BJ (cell line): ENCODE results near the gene RGS14. TPM values are rescaled to one million over a fixed set of nuclear protein-coding genes. Genes with fewer than 3 reads are reported as not detected.
"Not testable (repeated sequence)": the region's sequence is repeated elsewhere in the genome, so short reads cannot be mapped to it uniquely, and the experiment has no call there.

Source experiments
- CTCF ChIA-PET: fragments of 350-600 bp; formaldehyde crosslinking; extraction: SDS; loops from one replicate; lab custom pipeline; 2021; ENCODE audit warnings: antibody characterized with exemption, inconsistent platforms; lab: Yijun Ruan, JAX
- POLR2A ChIA-PET: fragments of 300-600 bp; sonication (Branson Sonifier 250); formaldehyde crosslinking; extraction: SDS; loops from one replicate; lab custom pipeline; 2021; ENCODE audit warnings: antibody characterized with exemption; lab: Charles Lee
- DNase-seq: peaks from one replicate; pipeline ENCODE4 v3.0.0-alpha.2; 2011; ENCODE audit warnings: low read depth
- H3K27me3 ChIP-seq: 2 replicates; pipeline ENCODE4 v1.6.0; 2011; ENCODE audit warnings: low read length; ENCODE audit not compliant: control insufficient read depth, insufficient read depth
- H3K36me3 ChIP-seq: 2 replicates; pipeline ENCODE4 v1.5.1; 2011; ENCODE audit warnings: low read length; ENCODE audit not compliant: control insufficient read depth, insufficient read depth
- H3K4me3 ChIP-seq: 2 replicates; pipeline ENCODE4 v1.5.1; 2011; ENCODE audit warnings: low read depth, mild to moderate bottlenecking, control low read depth, low read length
- polyA plus RNA-seq: library from polyadenylated mRNA; depleted of rRNA; stranded (reverse); fragments of >200 nt; gene quantifications from 2 replicates; pipeline ENCODE4 v1.2.3, GENCODE V29; 2011
- TF ChIP-seq, protein P1 (sequence below): IDR thresholded peaks from 2 replicates; pipeline ENCODE4 v1.5.1; 2011; ENCODE audit warnings: low read depth, mild to moderate bottlenecking, control low read depth, inconsistent platforms, low read length, moderate library complexity; ENCODE audit not compliant: insufficient read depth

The RGS14 gene
- polyA plus RNA-seq, 1 experiment: 6.0 TPM

- ChIA-PET POLR2A (no interaction called here), CTCF (interaction anchor here (1.7 to 10.0 kb wide), 7 partner anchors 11 to 293 kb away, joined by 7 to 352 read pairs (median 61); partner anchors contain the start of gene PRR7)
- peaks cover 18% of the 10 kb centered on the region for H3K27me3 ChIP-seq
- no peak for DNase-seq
- no peaks in the 10 kb centered on the region for H3K36me3 ChIP-seq
- no peak overlapping the region for H3K4me3 ChIP-seq
- TF ChIP-seq, protein P1, sequence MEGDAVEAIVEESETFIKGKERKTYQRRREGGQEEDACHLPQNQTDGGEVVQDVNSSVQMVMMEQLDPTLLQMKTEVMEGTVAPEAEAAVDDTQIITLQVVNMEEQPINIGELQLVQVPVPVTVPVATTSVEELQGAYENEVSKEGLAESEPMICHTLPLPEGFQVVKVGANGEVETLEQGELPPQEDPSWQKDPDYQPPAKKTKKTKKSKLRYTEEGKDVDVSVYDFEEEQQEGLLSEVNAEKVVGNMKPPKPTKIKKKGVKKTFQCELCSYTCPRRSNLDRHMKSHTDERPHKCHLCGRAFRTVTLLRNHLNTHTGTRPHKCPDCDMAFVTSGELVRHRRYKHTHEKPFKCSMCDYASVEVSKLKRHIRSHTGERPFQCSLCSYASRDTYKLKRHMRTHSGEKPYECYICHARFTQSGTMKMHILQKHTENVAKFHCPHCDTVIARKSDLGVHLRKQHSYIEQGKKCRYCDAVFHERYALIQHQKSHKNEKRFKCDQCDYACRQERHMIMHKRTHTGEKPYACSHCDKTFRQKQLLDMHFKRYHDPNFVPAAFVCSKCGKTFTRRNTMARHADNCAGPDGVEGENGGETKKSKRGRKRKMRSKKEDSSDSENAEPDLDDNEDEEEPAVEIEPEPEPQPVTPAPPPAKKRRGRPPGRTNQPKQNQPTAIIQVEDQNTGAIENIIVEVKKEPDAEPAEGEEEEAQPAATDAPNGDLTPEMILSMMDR: no peak
Observed at GRCh38 chr5:177405805-177406204, 48.1 kb downstream of the RGS14 start.

DNA sequence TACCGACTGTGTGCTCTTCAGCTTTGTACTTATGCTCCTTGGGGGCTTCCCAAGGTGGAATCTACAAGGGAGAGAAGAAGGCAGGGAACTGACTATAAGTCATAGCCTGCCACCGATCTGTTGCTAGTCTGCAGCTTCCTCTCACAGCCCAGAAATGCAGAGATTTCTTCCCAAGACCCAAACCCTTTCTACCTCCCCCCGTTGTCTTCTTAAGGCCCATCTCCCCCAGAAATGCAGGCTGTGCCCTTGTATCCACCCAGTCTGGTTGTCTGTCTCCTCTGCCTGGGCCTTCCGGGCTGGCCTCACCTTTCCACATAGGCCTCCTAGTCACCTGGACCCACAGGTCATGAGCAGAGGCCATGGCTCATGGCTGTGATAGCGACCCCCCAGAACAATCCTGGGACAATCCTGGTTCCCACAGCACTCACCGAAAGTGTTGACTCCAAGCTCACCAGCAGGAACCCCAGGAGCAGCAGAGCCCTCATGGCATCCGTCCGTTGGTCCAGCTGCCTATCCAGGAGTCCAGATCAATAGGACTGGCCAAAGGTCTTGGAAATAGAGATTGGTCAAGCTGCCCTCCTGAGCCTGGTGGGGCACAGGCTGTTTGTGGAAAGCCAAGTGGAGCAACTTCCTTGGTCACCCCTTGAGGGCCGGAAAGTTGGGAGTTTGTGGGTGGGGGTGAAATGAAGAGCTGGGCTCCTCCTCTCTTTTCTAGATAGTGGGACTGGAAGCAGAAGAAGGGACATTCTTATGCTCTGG lies 51.5 kb downstream of the RGS14 start, which contains the start of gene F12:
F12 (minus strand) TSS at position 522 of the 759 bp plus-strand sequence; CDS start at position 485, 37 bp downstream.
- Histone ChIP-seq H3K36me3 (no peaks in the 10 kb centered on the region), H3K4me3 (no peak within 1 kb of the TSS), H3K27me3 (peaks cover 9% of the 10 kb centered on the region)
- TF ChIP-seq, protein P1: no peak
- CTCF ChIA-PET: interaction anchor here (0.7 to 10.0 kb wide), 3 partner anchors 9 to 43 kb away, joined by 3 to 352 read pairs (median 187); partner anchors contain the start of gene PRR7
- DNase-seq: no peak
- POLR2A ChIA-PET: no interaction called here

GRCh38 chr5:177410575-177410974 lies 52.9 kb downstream of the RGS14 start:
- Histone ChIP-seq H3K27me3 (peaks cover 10% of the 10 kb centered on the region), H3K36me3 (no peaks in the 10 kb centered on the region), H3K4me3 (no peak overlapping the region)
- no peak for DNase-seq
- ChIA-PET CTCF (no interaction called here), POLR2A (no interaction called here)
- TF ChIP-seq, protein P1: no peak

DNA sequence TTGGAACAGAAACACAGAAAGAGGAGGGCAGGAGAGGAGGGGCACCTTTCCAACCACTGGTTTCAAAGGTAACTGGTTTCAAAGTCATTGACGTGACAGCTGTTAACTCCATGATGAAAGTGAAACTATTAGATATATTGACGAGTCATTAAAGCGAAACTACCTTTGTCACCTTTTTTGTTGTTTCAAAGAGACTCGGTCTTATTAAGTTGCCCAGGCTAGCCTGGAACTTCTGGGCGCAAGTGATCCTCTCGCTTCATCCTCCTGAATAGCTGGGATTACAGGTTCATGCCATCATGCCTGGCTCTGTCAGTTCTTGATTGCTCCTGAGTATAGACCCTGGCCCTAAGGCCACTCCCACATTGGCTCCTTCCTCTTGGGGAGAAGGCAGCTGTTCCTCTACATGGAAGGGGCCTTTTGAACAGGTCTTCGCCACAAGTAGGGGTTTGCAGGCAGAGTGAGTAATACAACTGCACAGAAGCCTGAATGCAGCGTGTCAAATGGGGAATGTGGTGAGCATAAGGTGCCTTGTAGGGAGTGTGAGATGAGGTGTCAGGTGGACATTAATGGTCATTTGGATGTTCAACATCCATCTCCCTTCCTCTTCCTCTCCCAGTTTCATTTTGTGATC lies 55.0 kb downstream of the RGS14 start:
- ChIA-PET CTCF (interaction anchor here (2.2 to 8.7 kb wide), 2 partner anchors 9 to 41 kb away, joined by 9 to 89 read pairs; no protein-coding TSS in a partner anchor), POLR2A (no interaction called here)
- Histone ChIP-seq H3K36me3 (no peaks in the 10 kb centered on the region), H3K4me3 (no peak overlapping the region), H3K27me3 (peaks cover 9% of the 10 kb centered on the region)
- DNase-seq: no peak
- TF ChIP-seq, protein P1: no peak

GRCh38 chr5:177414481-177414880 lies 56.8 kb downstream of the RGS14 start:
- CTCF ChIA-PET: interaction anchor here (1.1 to 8.7 kb wide), 5 partner anchors 9 to 39 kb away, joined by 3 to 89 read pairs (median 5); no protein-coding TSS in a partner anchor
- Histone ChIP-seq H3K27me3 (peaks cover 7% of the 10 kb centered on the region), H3K4me3 (no peak overlapping the region), H3K36me3 (no peaks in the 10 kb centered on the region)
- TF ChIP-seq, protein P1: no peak
- no peak for DNase-seq
- POLR2A ChIA-PET: no interaction called here

- H3K27me3 ChIP-seq, DNase-seq, POLR2A ChIA-PET, H3K36me3 ChIP-seq, H3K4me3 ChIP-seq: not testable (repeated sequence)
- CTCF ChIA-PET: interaction anchor here (1.2 to 8.7 kb wide), 3 partner anchors 13 to 28 kb away, joined by 3 to 89 read pairs (median 4); no protein-coding TSS in a partner anchor
Observed at GRCh38 chr5:177417081-177417480, 59.4 kb downstream of the RGS14 start.
